IPS-18a (cell line): ENCODE measurements around the gene OR4K15.

ENCODE experiments used
- H3K27ac ChIP-seq: one replicate; pipeline ENCODE4 v1.5.1; 2013; ENCODE audit warnings: low read length
- H3K27me3 ChIP-seq: one replicate; pipeline ENCODE4 v1.6.1; 2013; ENCODE audit warnings: mild to moderate bottlenecking, low read length; ENCODE audit not compliant: control insufficient read depth, insufficient read depth
- H3K36me3 ChIP-seq: one replicate; pipeline ENCODE4 v1.6.1; 2013; ENCODE audit warnings: low read depth, low read length; ENCODE audit not compliant: control insufficient read depth
- H3K4me1 ChIP-seq: one replicate; pipeline ENCODE4 v1.6.1; 2013; ENCODE audit warnings: low read depth, low read length; ENCODE audit not compliant: control insufficient read depth
- H3K4me3 ChIP-seq: one replicate; pipeline ENCODE4 v1.5.1; 2013; ENCODE audit warnings: low read length
- H3K9ac ChIP-seq: one replicate; pipeline ENCODE4 v1.6.1; 2013; ENCODE audit warnings: mild to moderate bottlenecking, low read length, moderate library complexity
- H3K9me3 ChIP-seq: one replicate; pipeline ENCODE4 v1.6.1; 2013; ENCODE audit warnings: low read depth, low read length; ENCODE audit not compliant: control insufficient read depth

Gene OR4K15

DNA sequence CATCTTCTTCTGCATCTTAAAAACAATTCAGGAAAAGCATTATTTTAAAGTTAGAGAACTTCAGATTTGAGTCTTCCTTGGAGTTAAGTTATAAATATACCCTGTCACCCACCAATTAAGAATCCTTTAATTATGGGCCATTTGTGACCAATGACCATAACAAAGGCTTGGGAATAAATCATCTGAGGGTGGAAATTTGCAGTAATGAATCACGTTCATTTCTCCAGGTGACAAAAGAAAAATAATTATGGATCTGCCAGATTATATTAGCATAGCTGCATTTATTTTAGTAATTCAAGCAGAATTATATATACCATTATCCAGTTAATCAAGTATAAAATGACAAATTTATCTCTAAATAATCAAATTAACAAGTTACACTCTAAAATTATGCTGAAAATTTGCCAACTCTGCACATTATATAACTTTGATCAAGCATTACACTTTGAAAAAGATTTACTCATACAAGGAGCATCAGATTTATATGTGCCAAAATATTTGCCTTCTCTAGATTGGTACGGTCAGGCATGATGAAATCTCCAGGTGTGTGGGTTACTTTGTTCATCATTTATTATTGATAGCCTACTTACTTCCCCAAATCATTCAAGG, 44.0 kb downstream of the OR4K15 start, which contains the start of gene OR4K14:
Gene OR4K14 (minus strand): TSS at position 51 of the 609 bp plus-strand sequence. CDS start 4,114 bp downstream, outside the sequence.
- Histone ChIP-seq H3K9ac (no peak within 1 kb of the TSS), H3K4me1 (no peaks in the 10 kb centered on the region), H3K27ac (no peak within 1 kb of the TSS), H3K27me3 (no peaks in the 10 kb centered on the region), H3K36me3 (no peaks in the 10 kb centered on the region), H3K4me3 (no peak within 1 kb of the TSS), H3K9me3 (peaks cover 71% of the 10 kb centered on the region)
